ENCODE results near the gene SCAMP3.

DNA sequence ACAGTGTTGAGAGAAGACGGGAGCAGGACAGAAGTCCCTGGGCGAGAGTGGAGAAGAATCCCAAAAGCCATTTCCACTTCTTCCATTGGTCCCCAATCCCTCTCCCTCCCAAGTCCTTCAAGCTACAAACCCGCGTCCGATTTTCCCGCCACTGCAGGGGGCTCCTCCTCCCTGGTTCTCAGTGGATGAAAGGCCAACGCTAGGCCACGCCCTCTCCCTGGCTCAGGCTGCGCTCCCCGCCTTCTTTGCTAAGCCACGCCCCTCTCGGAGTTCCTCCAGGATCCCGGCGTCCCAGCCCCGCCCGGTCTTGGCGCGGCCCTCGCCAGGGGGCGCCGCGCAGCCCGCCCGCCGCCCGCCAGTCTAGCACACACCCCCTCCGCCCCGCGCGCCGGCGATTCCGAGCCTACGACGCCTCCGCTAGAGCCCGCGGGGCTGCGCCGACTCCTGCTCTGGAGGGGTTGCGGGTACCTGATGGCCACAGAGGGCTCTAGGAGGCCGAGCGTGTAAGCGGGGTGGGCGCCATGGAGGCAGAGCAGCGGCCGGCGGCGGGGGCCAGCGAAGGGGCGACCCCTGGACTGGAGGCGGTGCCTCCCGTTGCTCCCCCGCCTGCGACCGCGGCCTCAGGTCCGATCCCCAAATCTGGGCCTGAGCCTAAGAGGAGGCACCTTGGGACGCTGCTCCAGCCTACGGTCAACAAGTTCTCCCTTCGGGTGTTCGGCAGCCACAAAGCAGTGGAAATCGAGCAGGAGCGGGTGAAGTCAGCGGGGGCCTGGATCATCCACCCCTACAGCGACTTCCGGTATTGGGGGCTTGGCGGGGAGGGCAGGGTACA, 15.1 kb upstream of the SCAMP3 start, which contains the start of gene HCN3:
- TF ChIP-seq, protein P1, sequence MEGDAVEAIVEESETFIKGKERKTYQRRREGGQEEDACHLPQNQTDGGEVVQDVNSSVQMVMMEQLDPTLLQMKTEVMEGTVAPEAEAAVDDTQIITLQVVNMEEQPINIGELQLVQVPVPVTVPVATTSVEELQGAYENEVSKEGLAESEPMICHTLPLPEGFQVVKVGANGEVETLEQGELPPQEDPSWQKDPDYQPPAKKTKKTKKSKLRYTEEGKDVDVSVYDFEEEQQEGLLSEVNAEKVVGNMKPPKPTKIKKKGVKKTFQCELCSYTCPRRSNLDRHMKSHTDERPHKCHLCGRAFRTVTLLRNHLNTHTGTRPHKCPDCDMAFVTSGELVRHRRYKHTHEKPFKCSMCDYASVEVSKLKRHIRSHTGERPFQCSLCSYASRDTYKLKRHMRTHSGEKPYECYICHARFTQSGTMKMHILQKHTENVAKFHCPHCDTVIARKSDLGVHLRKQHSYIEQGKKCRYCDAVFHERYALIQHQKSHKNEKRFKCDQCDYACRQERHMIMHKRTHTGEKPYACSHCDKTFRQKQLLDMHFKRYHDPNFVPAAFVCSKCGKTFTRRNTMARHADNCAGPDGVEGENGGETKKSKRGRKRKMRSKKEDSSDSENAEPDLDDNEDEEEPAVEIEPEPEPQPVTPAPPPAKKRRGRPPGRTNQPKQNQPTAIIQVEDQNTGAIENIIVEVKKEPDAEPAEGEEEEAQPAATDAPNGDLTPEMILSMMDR (IDR thresholded peaks at IDR 0.05), result peak; percentile 66 to 86 (median 67)
- TF ChIP-seq POLR2A (IDR thresholded peaks at IDR 0.05) (no peak), EP300 (IDR thresholded peaks at IDR 0.05) (no peak)

All from ovary (tissue), 3 donors.